ENCODE results near the gene STARD3NL. TPM values are rescaled to one million over a fixed set of nuclear protein-coding genes. Genes with fewer than 3 reads are reported as not detected.

Gene STARD3NL
- polyA plus RNA-seq, 4 donors, result 69.0 to 80.7 (median 78.8) TPM

DNA sequence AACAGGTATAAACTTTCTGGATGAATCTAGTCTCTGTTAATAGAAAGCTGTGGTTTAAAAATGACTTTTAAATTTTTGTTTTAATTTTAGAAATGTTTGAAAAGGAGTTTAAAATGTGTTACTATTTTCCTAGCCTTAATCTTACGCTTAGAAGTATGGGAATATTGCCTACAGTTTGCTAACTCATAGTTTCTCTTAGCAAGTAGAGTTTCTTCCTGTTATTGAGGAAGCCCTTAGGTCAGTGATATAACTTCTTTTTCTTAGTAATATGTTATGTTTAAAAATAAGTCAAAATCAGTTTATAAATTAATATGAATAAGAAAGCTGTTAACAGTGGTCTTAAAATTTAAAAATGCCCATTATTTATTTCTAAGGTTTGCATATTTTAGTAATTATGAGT, 3.1 kb downstream of the STARD3NL start:
- DNase-seq (ENCODE audit: low read depth in 4 of 4, low spot score in 3 of 4), result no peak

DNA sequence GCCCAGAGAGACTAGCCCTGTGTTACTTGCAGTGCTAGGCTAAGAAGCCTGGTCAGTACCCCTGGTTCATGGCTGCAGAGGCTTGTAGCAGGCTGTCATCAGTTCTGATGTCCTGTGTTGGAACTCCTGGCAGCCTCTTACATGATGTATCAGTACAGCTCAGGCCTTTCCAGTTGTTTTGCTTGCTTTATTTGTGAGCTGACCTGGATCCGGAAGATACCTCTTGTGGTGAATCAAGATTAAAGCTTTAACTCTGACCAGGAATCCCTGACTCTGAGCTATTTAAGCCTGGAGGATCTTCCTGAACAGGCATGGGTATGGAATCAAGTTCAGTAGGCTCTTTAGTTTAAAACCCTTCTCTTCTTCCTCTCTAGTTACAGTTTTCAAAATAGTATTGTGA, 4.4 kb downstream of the STARD3NL start:
- no peak for DNase-seq (ENCODE audit: low read depth in 4 of 4, low spot score in 3 of 4)

DNA sequence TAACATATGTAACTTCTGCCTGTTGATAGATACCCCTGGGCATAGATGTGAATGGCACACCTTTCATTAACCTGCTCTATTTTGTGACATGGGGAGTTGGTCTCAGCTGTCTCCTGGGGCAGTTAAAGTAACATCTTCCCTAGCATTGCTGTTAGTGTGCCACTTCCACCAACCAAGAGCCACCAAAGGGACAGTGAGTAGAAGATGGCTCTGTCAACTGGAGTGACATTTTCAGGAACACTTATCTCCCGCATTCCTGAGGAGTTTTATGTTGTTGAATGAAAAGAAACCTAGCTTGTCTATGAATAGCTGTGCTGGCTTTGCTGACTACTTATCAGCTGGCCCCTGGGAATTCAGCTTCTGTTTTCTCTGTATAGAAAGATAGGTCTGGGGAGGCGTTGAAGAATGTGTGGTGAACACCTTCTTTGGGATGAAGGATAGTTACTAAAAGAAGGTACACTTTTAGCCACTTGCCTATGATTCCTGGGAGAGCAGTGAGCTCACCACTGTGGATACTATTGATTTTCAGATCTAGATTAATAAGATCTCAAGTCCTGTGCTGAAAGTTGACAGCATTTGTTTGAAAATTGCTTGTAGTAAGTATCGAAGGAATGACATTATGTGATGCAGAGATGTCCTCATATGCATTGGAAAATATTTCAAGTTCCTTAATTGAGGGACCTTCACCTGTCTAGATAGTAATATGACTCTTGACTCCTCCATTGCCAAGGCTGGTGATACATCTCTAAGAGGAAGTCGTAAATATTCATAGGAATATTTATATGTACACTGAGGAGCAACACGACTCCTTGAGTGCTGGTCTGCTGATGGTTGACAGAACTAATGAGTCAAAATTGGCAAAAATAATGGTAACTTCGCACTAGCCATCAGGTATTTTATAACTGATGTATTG, 7.6 kb downstream of the STARD3NL start:
- no peak for DNase-seq (ENCODE audit: low read depth in 4 of 4, low spot score in 3 of 4)

DNA sequence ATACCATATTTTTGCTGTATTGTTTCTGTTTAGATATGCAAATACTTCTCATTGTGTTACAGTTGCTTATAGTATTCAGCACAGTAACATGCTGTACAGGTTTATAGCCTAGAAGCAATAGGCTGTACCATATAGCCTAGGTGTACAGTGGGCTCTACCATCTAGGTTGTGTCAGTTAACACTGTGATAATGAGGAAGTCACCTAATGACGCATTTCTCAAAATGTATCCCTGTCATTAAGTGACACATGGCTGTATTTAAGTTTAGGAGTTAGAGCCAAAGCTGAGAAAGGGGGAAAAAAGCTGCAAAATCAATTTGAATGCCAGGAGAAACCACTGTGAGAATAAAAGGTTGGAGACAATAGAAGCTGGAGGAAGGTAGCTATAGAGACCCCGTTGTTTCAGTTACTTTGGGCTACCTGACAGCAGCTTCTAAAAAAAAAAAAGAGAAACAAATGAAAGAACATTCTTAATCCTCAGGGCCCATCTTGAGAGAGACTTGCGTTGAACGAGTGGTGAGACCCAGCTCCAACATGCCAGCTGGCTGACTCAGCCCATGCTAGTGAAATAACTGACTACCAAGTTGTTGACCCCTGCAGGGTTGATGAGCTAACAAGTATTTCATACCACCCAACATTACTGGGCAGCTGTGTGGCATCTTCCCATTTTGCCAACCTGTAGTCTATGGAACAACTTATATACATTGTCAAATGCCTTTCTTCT, 8.7 kb downstream of the STARD3NL start:
- DNase-seq (ENCODE audit: low read depth in 4 of 4, low spot score in 3 of 4), result no peak

DNA sequence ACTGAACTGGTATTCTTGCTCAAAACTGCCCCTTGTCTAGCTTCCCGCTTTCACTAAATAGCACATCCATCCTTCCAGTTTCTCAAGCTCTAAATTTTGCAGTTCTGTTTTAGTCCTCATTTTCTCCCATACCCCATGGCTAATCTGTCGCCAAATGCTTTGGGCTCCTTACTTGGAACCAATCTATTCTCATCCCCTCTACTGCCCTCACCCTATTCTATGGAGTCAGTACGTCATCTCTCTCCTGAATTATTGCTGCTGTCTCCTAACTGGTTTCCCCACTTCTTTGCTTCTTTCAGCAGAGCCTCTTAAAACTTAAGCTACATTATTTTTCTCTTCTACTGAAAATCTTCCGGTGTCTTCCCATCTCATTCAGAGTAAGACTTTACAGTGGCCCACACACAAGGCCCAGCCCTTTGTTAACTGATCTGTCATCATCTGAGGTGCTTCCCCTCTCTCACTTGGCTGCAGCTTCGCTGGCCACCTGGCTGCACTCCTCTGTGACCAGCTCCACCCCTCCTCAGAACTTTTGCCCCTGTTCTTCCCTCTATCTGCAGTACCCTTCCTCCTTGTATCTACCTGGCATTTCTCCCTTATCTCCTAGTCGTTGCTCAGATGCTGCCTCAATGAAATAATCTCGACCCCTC, 9.9 kb downstream of the STARD3NL start:
- DNase-seq (ENCODE audit: low read depth in 4 of 4, low spot score in 3 of 4), result no peak

DNA sequence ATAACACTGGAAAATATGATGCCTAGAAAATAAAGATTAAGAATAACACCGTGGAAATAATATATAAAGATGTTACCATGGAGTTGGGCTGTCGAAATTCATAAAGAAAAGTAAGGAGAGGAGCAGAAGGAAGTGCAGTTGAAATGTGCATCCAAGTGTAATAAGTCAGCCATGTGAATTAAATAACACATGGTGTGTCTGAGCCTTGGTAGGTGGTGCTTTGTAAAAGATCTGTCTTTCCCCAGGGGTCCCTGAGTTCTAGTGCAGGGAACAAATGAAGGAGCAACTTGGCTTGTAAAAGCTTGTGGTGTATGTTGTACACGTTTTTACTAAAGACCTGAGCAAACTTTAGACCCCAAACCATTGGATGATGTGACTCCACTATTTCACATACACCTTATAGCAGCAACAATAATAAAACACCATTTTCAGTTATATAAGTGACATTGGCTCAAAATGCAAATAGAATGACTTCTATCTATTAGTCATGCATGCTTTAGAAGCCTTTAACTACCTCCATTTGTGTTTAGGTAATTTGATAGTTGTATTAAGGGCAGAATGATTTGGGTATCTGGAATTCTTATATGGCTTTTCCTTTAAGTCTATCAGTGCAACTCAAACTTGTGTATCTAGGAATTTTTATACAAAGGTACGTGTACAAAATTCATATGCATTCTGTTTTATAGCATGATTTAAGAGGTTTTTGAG, 11.3 kb downstream of the STARD3NL start:
- DNase-seq (ENCODE audit: low read depth in 4 of 4, low spot score in 3 of 4), result no peak

DNA sequence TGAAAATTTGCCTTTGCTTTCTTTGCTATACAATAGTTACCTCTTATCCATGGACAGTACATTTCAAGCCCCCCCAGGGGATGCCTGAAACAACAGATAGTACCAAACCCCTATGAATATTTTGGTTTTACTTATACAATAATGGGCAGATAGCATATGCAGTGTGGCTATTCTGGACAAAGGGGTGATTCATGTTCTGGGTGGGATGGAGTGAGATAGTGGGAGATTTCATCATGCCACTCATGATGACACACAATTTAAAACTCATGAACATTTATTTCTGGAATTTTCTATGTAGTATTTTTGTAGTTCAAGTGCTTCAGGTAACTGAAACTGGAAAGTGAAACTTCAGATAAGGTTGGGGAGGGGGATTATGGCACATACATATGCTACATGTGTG, 12.0 kb downstream of the STARD3NL start:
- no peak for DNase-seq (ENCODE audit: low read depth in 4 of 4, low spot score in 3 of 4)

DNA sequence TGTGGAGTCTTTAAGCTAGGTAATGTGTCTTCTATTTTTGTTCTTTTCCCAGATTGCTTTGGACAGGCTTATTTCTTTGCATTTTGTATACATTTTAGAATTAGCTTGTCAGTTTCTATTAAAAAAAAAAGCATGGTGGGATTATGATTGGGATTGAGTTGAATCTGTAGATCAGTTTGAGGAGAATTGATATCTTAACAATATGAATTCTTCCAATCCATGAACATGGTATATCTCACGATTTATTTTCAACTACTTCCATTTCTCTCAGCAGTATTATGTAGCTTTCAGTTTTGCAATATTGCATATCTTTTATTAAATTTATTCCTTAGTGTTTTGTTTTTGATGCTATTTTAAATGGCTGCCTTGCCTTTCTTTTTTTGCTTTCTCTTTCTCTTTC, 13.7 kb downstream of the STARD3NL start:
- no peak for DNase-seq (ENCODE audit: low read depth in 4 of 4, low spot score in 3 of 4)

DNA sequence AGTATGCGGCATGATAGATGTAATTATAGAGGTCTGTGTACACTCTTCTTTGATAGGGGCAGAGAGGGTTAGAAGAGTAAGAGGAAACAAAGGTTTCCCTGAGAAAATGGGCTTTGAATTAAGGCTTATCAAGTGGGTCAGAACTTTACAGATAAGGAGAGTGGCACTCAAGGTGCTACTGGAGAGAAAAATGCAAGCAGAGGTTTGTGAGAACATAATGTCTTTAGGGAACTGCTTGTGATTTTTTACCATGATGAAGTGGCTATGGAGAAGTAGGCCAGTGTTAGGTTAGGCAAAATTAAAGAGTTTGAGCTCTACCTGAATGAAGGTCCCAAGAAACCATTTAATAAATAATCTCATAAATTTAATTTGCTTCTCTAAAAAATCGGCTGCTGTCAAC, 14.3 kb downstream of the STARD3NL start:
- no peak for DNase-seq (ENCODE audit: low read depth in 4 of 4, low spot score in 3 of 4)

DNA sequence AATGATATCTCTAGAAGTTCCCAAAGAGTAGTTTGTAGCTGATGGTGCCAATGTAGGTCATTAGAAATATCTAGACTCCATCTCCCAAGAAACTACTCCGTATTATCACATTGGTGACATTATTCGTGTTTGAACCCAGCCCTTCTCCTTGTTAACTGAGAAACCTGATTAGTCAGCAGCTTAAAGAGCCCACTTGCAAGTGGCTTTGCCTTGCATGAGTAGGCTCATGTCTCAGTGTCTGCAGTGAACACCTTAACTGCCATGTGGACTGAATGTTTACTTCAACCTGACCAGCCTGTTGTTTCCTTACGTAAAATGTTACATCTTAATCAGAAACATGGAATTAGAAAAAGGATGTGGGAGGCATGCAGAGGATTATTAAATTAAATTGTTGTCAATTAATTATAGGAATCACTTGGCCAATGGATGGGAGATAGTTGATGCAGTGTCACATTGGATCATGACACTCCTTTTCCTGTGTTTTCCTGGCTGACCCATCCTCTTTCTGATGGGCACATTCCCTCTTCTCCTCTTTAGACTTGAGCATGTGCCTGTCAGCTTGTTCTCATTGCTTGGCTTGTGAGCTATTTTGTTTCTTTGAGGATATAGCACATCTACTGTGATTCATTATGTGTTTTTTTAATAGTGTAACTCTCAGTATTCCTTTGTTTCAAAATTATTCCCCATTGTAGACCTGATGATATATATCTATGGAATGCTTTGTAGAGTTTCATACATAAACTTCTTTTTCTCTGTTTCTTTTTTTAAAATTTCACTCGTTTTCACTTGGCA, 18.0 kb downstream of the STARD3NL start:
- DNase-seq (ENCODE audit: low read depth in 4 of 4, low spot score in 3 of 4), result no peak

DNA sequence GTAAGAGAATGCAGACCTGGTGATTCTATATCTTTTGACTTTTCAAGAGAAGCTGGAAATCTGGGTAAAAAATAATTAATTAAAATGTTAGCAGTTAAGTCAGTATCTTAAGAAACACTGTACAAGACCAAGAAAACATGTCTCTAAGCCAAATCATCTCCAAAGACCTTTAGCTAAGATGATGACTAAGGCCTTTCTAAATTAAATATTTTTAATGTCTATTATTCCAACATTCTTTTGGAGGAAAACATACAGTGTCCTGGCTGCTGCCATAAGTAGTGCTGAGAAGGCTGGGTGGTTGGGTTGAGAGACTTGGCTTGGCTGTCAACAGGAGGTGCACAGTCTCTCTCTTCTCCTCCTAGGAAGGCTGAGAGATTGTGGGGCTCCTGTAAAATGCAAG, 20.3 kb downstream of the STARD3NL start:
- no peak for DNase-seq (ENCODE audit: low read depth in 4 of 4, low spot score in 3 of 4)

DNA sequence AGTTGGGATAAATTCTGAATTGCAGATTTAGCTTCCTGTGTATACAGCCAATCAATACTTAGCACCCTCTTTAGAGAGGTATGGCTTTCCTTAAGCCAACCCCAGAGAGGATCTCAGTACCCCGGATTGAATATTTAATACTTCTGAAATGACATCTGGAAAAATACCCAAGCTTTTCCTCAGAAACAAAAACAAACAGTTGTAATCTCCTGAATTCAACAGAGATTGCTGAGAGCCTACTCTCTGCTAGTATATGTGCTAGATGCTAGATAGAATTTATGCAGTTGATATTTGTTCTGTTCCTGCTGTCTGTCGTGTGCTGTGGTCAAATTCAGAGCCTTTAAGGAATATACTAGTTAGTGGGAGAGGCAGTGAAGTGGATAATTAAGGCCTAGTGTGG, 21.1 kb downstream of the STARD3NL start:
- DNase-seq (ENCODE audit: low read depth in 4 of 4, low spot score in 3 of 4), result no peak

DNA sequence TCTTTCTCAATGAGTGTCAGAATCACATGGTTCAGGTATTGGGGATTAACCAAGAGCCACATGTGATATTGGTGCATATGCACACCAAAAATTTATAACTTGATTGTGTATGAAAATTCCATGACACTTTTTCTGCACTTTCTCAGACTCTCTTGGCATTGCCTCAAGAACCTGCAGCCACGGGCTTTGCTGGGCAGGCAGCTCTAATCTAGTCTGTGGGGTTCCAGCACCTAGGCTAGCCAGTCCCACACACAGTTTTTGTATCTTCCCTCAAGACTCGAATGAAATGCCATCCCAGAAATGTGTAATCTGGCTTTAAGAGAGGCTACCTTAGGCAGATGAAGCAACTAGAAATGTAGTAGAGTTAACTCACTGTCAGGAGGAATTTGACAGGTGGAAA, 21.7 kb downstream of the STARD3NL start:
- no peak for DNase-seq (ENCODE audit: low read depth in 4 of 4, low spot score in 3 of 4)

DNA sequence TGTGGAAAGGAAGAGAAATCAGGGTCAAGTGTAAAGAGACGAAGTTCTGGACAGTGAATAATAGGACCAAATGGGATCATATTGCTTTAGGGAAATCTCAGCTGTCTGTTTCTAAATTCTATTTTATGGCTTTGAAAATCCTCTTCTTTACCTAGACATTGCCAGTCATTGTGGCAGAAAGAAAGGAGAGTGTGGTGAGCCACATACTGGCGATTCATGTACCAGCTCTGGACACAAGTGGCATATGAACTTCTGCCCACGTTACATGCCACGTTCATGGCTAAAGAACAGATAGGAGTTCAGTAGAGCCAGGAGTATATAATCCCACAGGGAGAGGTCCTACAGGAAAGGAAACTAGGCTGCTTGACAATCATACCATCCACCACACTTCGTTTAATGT, 28.0 kb downstream of the STARD3NL start:
- no peak for DNase-seq (ENCODE audit: low read depth in 4 of 4, low spot score in 3 of 4)

DNA sequence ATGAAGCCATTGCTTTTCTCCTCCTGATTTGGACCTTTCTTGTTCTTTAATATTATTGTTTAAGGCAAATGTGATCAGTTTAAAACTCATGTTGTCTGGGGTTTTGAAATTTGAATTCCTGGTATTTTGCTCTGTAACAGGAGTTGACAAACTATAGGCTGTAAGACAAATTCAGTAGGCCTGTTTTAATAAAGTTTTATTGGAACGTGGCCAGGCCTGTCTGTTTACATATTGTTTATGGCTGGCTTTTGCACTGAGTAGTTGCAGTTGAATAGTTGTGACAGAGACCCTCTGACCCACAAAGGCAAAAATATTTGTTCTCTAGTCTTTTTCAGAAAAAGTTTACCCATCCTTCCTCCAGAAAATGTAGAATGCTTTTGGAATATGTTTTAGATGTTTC, 29.8 kb downstream of the STARD3NL start:
- no peak for DNase-seq (ENCODE audit: low read depth in 4 of 4, low spot score in 3 of 4)

DNA sequence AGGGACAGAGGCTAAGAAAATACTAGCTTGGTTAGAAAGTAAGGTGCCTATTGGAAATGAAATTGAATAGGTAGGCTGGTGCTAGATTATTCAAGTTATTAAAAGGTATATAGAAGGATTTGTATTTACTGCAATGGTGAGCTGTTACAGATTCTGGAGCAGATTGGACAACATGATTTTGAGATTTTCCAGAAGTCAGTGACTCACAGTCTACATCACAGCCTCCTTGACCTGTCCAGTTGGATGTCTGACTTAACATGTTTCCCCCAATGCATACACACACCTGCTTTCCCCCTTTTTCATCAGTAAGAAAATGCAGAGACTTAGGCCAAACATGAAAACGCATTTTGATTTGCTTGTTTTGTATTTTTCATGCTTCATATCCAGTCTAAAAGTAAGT, 33.4 kb downstream of the STARD3NL start:
- no peak for DNase-seq (ENCODE audit: low read depth in 4 of 4, low spot score in 3 of 4)

DNA sequence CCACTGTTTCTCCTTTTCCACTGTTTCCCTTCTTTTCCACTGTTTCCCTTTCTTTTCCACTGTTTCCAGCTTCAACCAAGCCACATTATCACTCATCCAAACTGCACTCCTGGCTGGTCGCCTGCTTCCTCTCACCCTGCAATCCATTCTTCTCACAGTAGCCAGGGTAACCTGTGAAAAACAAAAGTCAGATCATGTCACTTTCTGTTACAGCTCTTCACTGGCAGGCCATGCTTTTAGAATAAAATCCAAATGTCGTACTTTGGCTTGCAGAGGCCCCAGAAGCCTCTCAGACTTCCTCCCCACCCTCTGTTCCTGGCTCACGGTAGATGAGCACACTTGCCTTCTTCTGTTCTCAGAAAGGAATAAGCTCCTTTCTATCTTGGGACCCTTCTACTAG, 33.9 kb downstream of the STARD3NL start:
- DNase-seq (ENCODE audit: low read depth in 4 of 4, low spot score in 3 of 4), result no peak

DNA sequence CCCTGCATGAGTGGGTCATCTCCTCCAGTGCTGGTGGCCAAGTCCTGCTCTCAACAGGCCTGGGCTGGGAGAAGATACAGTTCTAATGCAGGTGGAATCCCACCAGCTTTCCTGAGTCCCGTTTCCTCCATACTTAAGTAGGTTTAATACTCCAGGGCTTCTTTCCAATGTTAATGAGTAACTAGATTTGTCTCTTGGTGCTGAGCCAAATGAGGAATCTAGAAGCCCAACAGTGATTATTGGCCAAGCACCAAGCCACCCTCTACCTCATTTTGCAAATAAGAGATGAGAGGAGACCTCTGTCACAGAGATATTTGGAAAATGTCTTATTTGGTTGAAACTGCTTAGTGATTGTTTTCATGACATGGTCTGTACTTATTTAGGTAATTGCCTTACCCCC, 37.1 kb downstream of the STARD3NL start:
- DNase-seq (ENCODE audit: low read depth in 4 of 4, low spot score in 3 of 4), result no peak

DNA sequence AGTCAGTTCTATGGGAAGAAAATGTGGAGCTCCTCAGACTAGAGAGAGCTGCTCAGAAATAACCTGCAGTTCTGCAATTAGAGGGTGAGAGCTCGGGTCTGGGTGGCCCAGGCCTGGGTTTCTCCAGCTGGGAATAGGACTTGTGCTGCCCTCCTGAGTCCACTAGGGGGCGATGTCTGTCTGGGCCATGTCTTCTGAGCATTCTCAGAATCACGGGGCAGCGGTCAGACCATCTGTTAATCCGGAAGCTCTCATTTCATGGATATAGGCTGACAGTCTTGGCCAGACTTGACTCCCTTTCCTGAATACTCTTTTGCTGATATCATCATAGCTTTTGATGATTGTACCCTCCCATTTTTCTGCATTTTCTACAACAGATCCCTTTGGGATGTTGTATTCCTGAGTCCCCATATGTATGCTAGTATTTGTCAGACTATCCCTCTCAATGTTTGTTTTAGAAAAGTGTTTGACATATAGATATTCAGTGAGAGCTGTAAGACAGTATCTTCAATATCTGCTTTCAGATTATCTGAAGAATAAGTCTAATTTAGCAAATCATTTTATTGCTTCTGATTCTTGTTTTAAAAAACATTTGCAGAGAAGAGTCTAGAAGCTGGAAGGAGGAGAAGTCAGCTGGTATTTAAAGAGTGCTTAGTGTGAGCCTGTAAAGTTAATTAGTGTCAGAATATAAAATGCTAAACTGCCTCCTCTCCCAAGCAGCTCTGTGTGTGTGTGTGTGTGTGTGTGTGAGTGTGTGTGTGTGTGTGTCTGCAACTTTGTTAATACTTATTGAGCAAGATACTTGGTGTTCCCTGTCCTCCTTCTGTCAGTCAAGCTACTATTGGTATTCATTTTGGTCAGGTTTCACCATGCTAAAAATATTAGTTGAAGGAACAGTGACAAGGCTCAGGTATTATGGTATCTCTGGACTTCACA, 38.0 kb downstream of the STARD3NL start:
- DNase-seq (ENCODE audit: low read depth in 4 of 4, low spot score in 3 of 4), result peak; percentile 67 to 84 (median 72)
